Spinal cord (tissue), 10 donors: ENCODE measurements around the gene AFF2. TPM values are rescaled to one million over a fixed set of nuclear protein-coding genes. Genes with fewer than 3 reads are reported as not detected.

ENCODE experiments used
- DNase-seq, 6 donors: peaks; one replicate each; pipeline versions ENCODE4 v3.0.0 to v3.0.0-alpha.2; 2013 to 2015; ENCODE audit warnings: low spot score in 6 of 6, low read depth in 4 of 6
- H3K27ac ChIP-seq: one replicate; pipeline ENCODE4 v1.5.1; 2013; ENCODE audit warnings: low read depth, low read length, control low read depth
- H3K27me3 ChIP-seq: one replicate; pipeline ENCODE4 v1.6.1; 2013; ENCODE audit warnings: low read length; ENCODE audit not compliant: control insufficient read depth, insufficient read depth
- H3K36me3 ChIP-seq: one replicate; pipeline ENCODE4 v1.6.1; 2013; ENCODE audit warnings: low read length; ENCODE audit not compliant: control insufficient read depth, insufficient read depth
- H3K4me1 ChIP-seq: one replicate; pipeline ENCODE4 v1.6.1; 2013; ENCODE audit warnings: low read length; ENCODE audit not compliant: control insufficient read depth, insufficient read depth
- H3K4me3 ChIP-seq: one replicate; pipeline ENCODE4 v1.5.1; 2013; ENCODE audit warnings: low read depth, low read length, control low read depth
- H3K9me3 ChIP-seq: one replicate; pipeline ENCODE4 v1.6.1; 2013; ENCODE audit warnings: low read length; ENCODE audit not compliant: control insufficient read depth, insufficient read depth
- WGBS: methylation state at CpG from one replicate; pipeline ENCODE4 v1.1.5; 2013; ENCODE audit warnings: missing lambda C conversion rate; ENCODE audit not compliant: insufficient coverage; 5-methylcytosine and 5-hydroxymethylcytosine counted together
- polyA plus RNA-seq, 2 donors: library from polyadenylated mRNA; unstranded; fragments of 120-200 nt; gene quantifications; one replicate each; pipeline ENCODE4 v1.2.1, GENCODE V29; 2013; ENCODE audit not compliant: insufficient read length in 2 of 2
- total RNA-seq, 2 donors: library from RNA; depleted of rRNA in 1 of 2; stranded (reverse); fragments of 120-200 nt in 1 of 2; fragments of >200 nt in 1 of 2; gene quantifications; one replicate each; pipeline versions ENCODE4 v1.2.3 to v1.2.4, GENCODE V29; 2013 to 2014
- donor health status: healthy.

The AFF2 gene
- total and polyA plus RNA-seq, 4 donors: 14.5 to 49.8 (median 33.1) TPM

DNA sequence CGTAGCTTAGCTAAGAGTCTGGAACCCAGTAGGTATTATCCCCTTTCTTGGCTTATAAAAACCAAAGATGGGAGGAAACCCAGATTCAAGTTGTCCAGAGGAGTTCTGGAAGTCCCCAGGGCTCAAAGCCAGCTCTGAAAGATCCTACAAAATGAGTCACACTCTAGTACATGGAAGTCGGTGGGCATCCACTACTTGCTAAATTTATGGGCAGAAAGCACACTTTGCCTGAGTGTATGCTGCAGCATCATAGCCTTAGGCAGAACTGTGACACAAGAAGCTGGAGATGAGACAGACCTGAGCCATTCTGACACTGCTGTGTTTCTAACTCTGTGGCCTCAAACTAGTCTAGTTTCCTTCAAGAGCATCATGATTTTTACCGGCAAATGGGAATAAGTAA is 429.3 kb downstream of the AFF2 start:
- no peaks in the 10 kb centered on the region for H3K9me3 ChIP-seq
- 68% methylated on average over 2 of the region's 3 CpGs for WGBS
- H3K36me3 ChIP-seq: no peaks in the 10 kb centered on the region
- H3K27me3 ChIP-seq: no peaks in the 10 kb centered on the region
- no peaks in the 10 kb centered on the region for H3K4me1 ChIP-seq
- no peak for DNase-seq
- H3K4me3 ChIP-seq: no peak overlapping the region
- H3K27ac ChIP-seq: no peak overlapping the region

GRCh38 chrX:148930206-148930729 is 429.9 kb downstream of the AFF2 start:
- no peak for DNase-seq
- no peak overlapping the region for H3K4me3 ChIP-seq
- no peaks in the 10 kb centered on the region for H3K4me1 ChIP-seq
- no peaks in the 10 kb centered on the region for H3K36me3 ChIP-seq
- H3K9me3 ChIP-seq: no peaks in the 10 kb centered on the region
- no peak overlapping the region for H3K27ac ChIP-seq
- 76% methylated on average over 2 of the region's 2 CpGs for WGBS
- no peaks in the 10 kb centered on the region for H3K27me3 ChIP-seq

DNA sequence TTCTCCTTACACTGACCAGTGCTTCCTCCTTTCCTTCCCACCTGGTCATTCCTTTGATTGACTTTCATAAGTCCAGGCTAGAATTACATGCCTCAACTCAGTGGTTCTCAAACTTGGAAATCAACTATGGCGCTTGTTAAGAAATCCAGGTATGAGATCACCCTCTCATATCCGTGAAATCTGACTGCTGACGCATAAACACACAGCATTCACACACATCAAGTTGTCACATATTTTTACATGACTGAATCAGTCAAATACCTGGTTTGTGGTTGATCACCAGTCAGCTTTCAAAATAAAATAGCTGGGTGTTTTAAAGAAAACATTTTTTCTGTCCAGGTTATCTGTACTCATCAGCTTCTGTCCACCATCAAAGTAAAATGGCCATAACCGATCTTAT is 433.5 kb downstream of the AFF2 start:
- H3K36me3 ChIP-seq: no peaks in the 10 kb centered on the region
- H3K9me3 ChIP-seq: no peaks in the 10 kb centered on the region
- H3K27me3 ChIP-seq: no peaks in the 10 kb centered on the region
- no peak overlapping the region for H3K4me3 ChIP-seq
- no peak overlapping the region for H3K27ac ChIP-seq
- no peak for DNase-seq
- H3K4me1 ChIP-seq: no peaks in the 10 kb centered on the region
- 82% methylated on average over 2 of the region's 4 CpGs for WGBS

- H3K4me3 ChIP-seq: no peak overlapping the region
- no peaks in the 10 kb centered on the region for H3K4me1 ChIP-seq
- no peak overlapping the region for H3K27ac ChIP-seq
- no peaks in the 10 kb centered on the region for H3K9me3 ChIP-seq
- DNase-seq: no peak
- no peaks in the 10 kb centered on the region for H3K27me3 ChIP-seq
- WGBS: 29% methylated on average over 2 of the region's 4 CpGs
- no peaks in the 10 kb centered on the region for H3K36me3 ChIP-seq
These were observed 437.9 kb downstream of the AFF2 start for GRCh38 chrX:148938348-148938747.

GRCh38 chrX:148940411-148940996 is 440.1 kb downstream of the AFF2 start:
- no CpG with 5 or more reads among the region's 1 CpG for WGBS
- Histone ChIP-seq H3K4me3 (no peak overlapping the region), H3K9me3 (no peaks in the 10 kb centered on the region), H3K27me3 (no peaks in the 10 kb centered on the region), H3K27ac (no peak overlapping the region), H3K4me1 (no peaks in the 10 kb centered on the region), H3K36me3 (no peaks in the 10 kb centered on the region)
- DNase-seq: no peak

GRCh38 chrX:148942754-148943153 is 442.3 kb downstream of the AFF2 start:
- Histone ChIP-seq H3K9me3 (no peaks in the 10 kb centered on the region), H3K27me3 (no peaks in the 10 kb centered on the region), H3K4me1 (no peaks in the 10 kb centered on the region), H3K27ac (no peak overlapping the region), H3K4me3 (no peak overlapping the region), H3K36me3 (no peaks in the 10 kb centered on the region)
- DNase-seq: no peak
- whole genome bisulfite sequencing: 69% methylated on average over 5 of the region's 5 CpGs

GRCh38 chrX:148947399-148947975 is 447.1 kb downstream of the AFF2 start:
- Histone ChIP-seq H3K27me3 (no peaks in the 10 kb centered on the region), H3K4me3 (no peak overlapping the region), H3K9me3 (no peaks in the 10 kb centered on the region), H3K27ac (no peak overlapping the region), H3K4me1 (no peaks in the 10 kb centered on the region), H3K36me3 (no peaks in the 10 kb centered on the region)
- no CpG with 5 or more reads among the region's 3 CpGs for WGBS
- DNase-seq: no peak

GRCh38 chrX:148956352-148956751 is 455.9 kb downstream of the AFF2 start:
- Histone ChIP-seq H3K27ac (no peak overlapping the region), H3K36me3 (no peaks in the 10 kb centered on the region), H3K4me1 (no peaks in the 10 kb centered on the region), H3K4me3 (no peak overlapping the region), H3K9me3 (no peaks in the 10 kb centered on the region), H3K27me3 (no peaks in the 10 kb centered on the region)
- WGBS: 56% methylated on average over 3 of the region's 3 CpGs
- no peak for DNase-seq

DNA sequence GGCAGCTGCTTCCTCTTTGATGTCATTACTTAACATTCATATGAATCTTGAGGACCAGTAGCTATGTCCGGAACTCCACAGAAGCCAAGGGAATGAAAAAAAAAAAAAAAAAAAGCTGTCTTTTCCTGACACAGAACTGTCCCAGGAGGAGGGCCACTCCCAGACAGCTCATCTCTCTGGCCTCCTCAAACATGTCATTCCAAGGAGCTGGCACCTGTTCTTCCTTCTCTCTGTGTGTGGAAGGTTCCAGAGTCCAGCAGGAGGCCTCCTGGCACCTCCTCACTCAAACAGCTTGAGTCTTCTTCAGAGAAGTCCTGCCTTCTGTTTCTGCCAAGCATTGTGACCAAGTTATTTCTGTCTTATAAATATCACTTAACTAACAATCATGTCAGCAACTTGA is 458.5 kb downstream of the AFF2 start:
- WGBS: 100% methylated on average over 1 of the region's 1 CpG

DNA sequence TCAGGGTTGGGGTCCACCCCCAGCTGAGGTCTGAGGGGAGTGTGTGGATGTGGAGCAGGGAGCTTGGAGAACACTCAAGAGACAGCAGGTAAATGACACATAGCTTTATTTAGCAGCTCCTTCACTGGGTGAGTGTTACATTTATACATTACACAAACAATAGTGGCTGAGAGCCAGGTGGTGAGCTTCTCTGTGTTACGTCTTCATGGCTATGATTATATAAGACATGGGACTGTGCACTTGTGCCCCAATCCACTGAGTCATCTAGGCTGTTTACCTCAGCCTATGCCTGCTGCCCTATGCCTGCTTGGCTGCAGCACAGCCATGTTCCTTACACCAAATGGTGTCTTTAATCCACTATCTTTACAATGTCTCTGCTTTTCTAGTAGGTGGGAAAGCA is 459.6 kb downstream of the AFF2 start:
- H3K27ac ChIP-seq: no peak overlapping the region
- no CpG with 5 or more reads among the region's 1 CpG for WGBS
- H3K9me3 ChIP-seq: no peaks in the 10 kb centered on the region
- no peak for DNase-seq
- no peaks in the 10 kb centered on the region for H3K36me3 ChIP-seq
- H3K27me3 ChIP-seq: no peaks in the 10 kb centered on the region
- no peak overlapping the region for H3K4me3 ChIP-seq
- H3K4me1 ChIP-seq: no peaks in the 10 kb centered on the region

More for the DNA sequence above, 458.5 kb downstream of the AFF2 start:
- Histone ChIP-seq H3K27ac (no peak overlapping the region), H3K4me3 (no peak overlapping the region), H3K4me1 (no peaks in the 10 kb centered on the region), H3K27me3 (no peaks in the 10 kb centered on the region), H3K36me3 (no peaks in the 10 kb centered on the region), H3K9me3 (no peaks in the 10 kb centered on the region)
- DNase-seq: no peak
